Melanocyte of skin (primary cell): Measurements from ENCODE around the gene PTEN. TPM values are rescaled to one million over a fixed set of nuclear protein-coding genes. Genes with fewer than 3 reads are reported as not detected.

Experiments
- small RNA-seq, 2 donors: library from RNA; depleted of rRNA; stranded (forward); fragments of <200 nt; gene quantifications; one replicate each; pipeline ENCODE3, GENCODE V24; 2012
- total RNA-seq, 2 donors: library from RNA; depleted of rRNA; stranded (reverse); fragments of >200 nt; gene quantifications; 2 replicates each; pipeline ENCODE4 v1.2.3, GENCODE V29; 2012

PTEN gene
- total RNA-seq = 100 to 1,000 TPM; 134 to 137 TPM

GRCh38 chr10:87863053-87863943 lies at the start of gene PTEN, which contains the start of gene KLLN:
PTEN (plus strand) TSS chr10:87863625; CDS start chr10:87864470, 845 bp downstream.
KLLN (minus strand) TSS chr10:87863533; CDS start chr10:87862487, 1,046 bp downstream.

GRCh38 chr10:87817609-87818504 lies 45.6 kb upstream of the PTEN start, which contains the start of gene ATAD1:
ATAD1 (minus strand) TSS chr10:87818226; CDS start chr10:87814599, 3,627 bp downstream.

Small RNA genes lying within 50 kb of the gene (small RNA-seq; reads per million reads assigned to genes)
- gene RF00284 (0 to 0.09 reads per million in 2 donors), gene RN7SL78P (0 reads per million in 2 donors)

Other genes with a start within 250 kb of the PTEN start
- gene PAPSS2, start 203.7 kb upstream of the PTEN start, total RNA-seq = 10 to 100 TPM; 10.3 to 10.7 TPM
- 10 to 100 TPM; 65.0 to 72.3 TPM for gene ATAD1, start 45.4 kb upstream of the PTEN start, total RNA-seq
- gene KLLN, start 92 bp upstream of the PTEN start, total RNA-seq = 1 to 10 TPM in 1 of 2 donors, under 1 TPM in 1; 1.00 to 1.4 TPM